Fibroblast of the aortic adventitia (primary cell): ENCODE measurements around the gene BCR. TPM values are rescaled to one million over a fixed set of nuclear protein-coding genes. Genes with fewer than 3 reads are reported as not detected.

Experiments used
- DNase-seq: peaks from one replicate; pipeline ENCODE4 v3.0.0-alpha.2; 2010; ENCODE audit warnings: low read depth
- H3K4me3 ChIP-seq: 2 replicates; pipeline ENCODE4 v1.5.1; 2011; ENCODE audit warnings: low read depth, mild to moderate bottlenecking, control low read depth, low read length, moderate library complexity
- CTCF ChIP-seq: IDR thresholded peaks from 2 replicates; pipeline ENCODE4 v1.5.1; 2011; ENCODE audit warnings: mild to moderate bottlenecking, low read length, control low read depth, inconsistent platforms; ENCODE audit not compliant: insufficient read depth
- total RNA-seq: library from RNA; depleted of rRNA; stranded (reverse); fragments of >200 nt; gene quantifications from 2 replicates; pipeline ENCODE4 v1.2.3, GENCODE V29; 2012; ENCODE audit warnings: low replicate concordance

Gene BCR
- total RNA-seq, 1 donor: 37.3 TPM

GRCh38 chr22:23262518-23263332 is 82.4 kb downstream of the BCR start:
- no peak overlapping the region for H3K4me3 ChIP-seq
- TF ChIP-seq CTCF: no peak

DNA sequence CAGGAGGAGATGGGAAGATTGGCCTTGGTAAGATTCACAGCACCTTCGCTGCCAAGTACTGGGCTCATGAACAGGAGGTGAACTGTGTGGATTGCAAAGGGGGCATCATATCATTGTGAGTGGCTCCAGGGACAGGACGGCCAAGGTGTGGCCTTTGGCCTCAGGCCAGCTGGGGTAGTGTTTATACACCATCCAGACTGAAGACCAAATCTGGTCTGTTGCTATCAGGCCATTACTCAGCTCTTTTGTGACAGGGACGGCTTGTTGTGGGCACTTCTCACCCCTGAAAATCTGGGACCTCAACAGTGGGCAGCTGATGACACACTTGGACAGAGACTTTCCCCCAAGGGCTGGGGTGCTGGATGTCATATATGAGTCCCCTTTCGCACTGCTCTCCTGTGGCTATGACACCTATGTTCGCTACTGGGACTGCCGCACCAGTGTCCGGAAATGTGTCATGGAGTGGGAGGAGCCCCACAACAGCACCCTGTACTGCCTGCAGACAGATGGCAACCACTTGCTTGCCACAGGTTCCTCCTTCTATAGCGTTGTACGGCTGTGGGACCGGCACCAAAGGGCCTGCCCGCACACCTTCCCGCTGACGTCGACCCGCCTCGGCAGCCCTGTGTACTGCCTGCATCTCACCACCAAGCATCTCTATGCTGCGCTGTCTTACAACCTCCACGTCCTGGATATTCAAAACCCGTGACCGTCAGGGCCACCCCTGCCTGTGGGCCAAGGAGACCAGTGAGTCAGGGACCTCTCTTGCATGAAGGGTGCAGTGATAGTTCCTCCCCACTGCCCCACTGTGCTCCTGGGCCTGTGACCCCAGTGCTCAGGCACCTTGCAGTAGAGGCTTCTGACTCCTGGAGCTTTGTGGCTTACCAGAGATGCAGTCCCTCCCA is 83.6 kb downstream of the BCR start:
- no peak for DNase-seq
- H3K4me3 ChIP-seq: no peak overlapping the region
- no peak for TF ChIP-seq CTCF

More at GRCh38 chr22:23262518-23263332, 82.4 kb downstream of the BCR start:
- DNase-seq: no peak

DNA sequence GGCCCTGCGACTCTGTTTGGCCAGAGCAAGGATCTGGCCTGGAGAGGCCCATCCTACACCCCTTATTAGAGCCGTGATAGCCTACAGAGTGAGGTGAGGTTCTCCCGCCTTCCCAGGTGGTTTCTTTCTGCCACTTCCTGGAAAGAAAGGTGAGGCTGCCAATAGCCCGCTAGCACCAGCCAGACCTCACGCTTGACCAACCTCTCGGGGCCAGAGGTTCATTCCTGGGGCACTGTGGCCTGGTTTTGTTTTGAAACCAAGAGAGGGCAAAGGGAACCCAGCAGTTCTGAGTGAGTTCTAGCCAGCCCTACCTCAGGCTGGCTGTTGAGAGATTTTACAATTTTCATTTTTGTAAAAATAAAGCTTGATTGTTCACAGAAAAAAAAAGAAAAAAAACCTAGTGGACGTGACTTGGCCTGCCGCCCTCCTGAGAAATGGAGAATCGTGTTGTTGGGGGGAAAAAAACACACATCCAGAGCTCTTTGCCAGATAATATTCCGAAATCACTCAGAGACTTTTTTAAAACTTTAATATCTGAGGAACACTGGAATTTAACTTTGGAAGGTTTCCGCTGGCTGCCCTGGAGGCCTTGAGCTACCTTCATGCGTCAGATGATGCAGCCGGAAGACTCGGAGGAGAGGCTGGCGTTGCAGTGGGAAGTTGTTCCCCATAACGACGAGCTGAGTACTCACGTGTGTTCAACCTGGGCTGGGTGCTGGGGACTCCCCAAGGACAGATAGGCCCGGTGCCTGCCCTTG is 84.5 kb downstream of the BCR start:
- DNase-seq: no peak
- TF ChIP-seq CTCF: no peak
- H3K4me3 ChIP-seq: no peak overlapping the region

- no peak overlapping the region for H3K4me3 ChIP-seq
- TF ChIP-seq CTCF: no peak
- no peak for DNase-seq
Observed at GRCh38 chr22:23265368-23265700, 85.0 kb downstream of the BCR start.

DNA sequence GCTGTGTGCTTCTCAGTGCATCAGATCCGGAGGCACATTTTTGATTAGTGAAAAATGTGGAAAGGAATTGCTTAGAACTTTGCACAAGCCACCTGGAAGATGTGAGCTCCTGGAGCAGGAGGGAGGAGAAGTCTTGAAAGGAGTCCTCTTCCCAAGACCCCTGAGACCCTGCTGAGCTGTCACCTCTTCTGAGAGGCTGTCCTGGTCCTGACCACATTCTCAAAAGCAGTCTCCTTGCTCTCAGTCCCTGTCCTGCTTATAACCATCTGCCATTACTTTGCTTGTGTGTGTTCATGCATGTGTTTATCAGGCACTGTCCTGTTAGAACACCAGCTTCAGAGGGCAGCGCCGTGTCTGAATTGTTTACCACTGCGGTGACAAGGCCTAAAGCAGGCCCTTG is 86.5 kb downstream of the BCR start:
- H3K4me3 ChIP-seq: no peak overlapping the region
- DNase-seq: no peak
- no peak for TF ChIP-seq CTCF

GRCh38 chr22:23267226-23268043 is 87.1 kb downstream of the BCR start:
- no peak for DNase-seq
- no peak for TF ChIP-seq CTCF
- no peak overlapping the region for H3K4me3 ChIP-seq
